Esophagus (tissue), 2 donors: ENCODE measurements around the gene CHRNA9. TPM values are rescaled to one million over a fixed set of nuclear protein-coding genes. Genes with fewer than 3 reads are reported as not detected.
"Not testable (repeated sequence)": the region's sequence is repeated elsewhere in the genome, so short reads cannot be mapped to it uniquely, and the experiment has no call there.

ENCODE experiments used
- H3K27ac ChIP-seq, 2 donors: one replicate each; pipeline ENCODE4 v1.5.1; 2013; ENCODE audit warnings: low read depth in 2 of 2, mild to moderate bottlenecking in 2 of 2, inconsistent platforms in 1 of 2, low read length in 1 of 2, moderate library complexity in 1 of 2
- H3K27me3 ChIP-seq, 2 donors: one replicate each; pipeline ENCODE4 v1.6.1; 2013; ENCODE audit warnings: low read length in 2 of 2, control low read depth in 1 of 2, mild to moderate bottlenecking in 1 of 2; ENCODE audit not compliant: insufficient read depth in 2 of 2, control insufficient read depth in 1 of 2
- H3K36me3 ChIP-seq, 2 donors: one replicate each; pipeline ENCODE4 v1.6.1; 2013; ENCODE audit warnings: low read length in 1 of 2; ENCODE audit not compliant: control insufficient read depth in 2 of 2, insufficient read depth in 2 of 2
- H3K4me1 ChIP-seq, 2 donors: one replicate each; pipeline ENCODE4 v1.6.1; 2013; ENCODE audit warnings: low read length in 1 of 2; ENCODE audit not compliant: control insufficient read depth in 2 of 2, insufficient read depth in 2 of 2
- H3K4me3 ChIP-seq, 2 donors: one replicate each; pipeline ENCODE4 v1.5.1; 2013; ENCODE audit warnings: low read length in 2 of 2, mild to moderate bottlenecking in 2 of 2, low read depth in 1 of 2, moderate library complexity in 1 of 2
- H3K9me3 ChIP-seq, 2 donors: one replicate each; pipeline ENCODE4 v1.6.1; 2013; ENCODE audit warnings: mild to moderate bottlenecking in 2 of 2, low read depth in 1 of 2, low read length in 1 of 2, moderate library complexity in 1 of 2; ENCODE audit not compliant: control insufficient read depth in 2 of 2, insufficient read depth in 1 of 2
- WGBS, 2 donors: extraction: QIAGEN DNeasy Blood & Tissue Kit; methylation state at CpG; one replicate each; pipeline ENCODE4 v1.1.7; 2013; 5-methylcytosine and 5-hydroxymethylcytosine counted together
- polyA plus RNA-seq, 2 donors: library from polyadenylated mRNA; stranded (reverse); fragments of 200-250 nt; gene quantifications; one replicate each; pipeline ENCODE4 v1.2.3, GENCODE V29; 2013
- donor health status: healthy with polysubstance abuse.
- donor health status: Bipolar disorder and iron deficiency.

CHRNA9 gene
- polyA plus RNA-seq, 2 donors, result not detected

- Histone ChIP-seq H3K27me3 (no peaks in the 10 kb centered on the region), H3K4me1 (peaks cover 0 to 8% of the 10 kb centered on the region in 2 donors), H3K9me3 (no peaks in the 10 kb centered on the region), H3K36me3 (no peaks in the 10 kb centered on the region), H3K27ac (no peak overlapping the region), H3K4me3 (no peak overlapping the region)
- WGBS, 2 donors, result 64 to 74% methylated on average over 2 of the region's 2 CpGs
Observed at GRCh38 chr4:40375620-40376019, 40.5 kb downstream of the CHRNA9 start.

DNA sequence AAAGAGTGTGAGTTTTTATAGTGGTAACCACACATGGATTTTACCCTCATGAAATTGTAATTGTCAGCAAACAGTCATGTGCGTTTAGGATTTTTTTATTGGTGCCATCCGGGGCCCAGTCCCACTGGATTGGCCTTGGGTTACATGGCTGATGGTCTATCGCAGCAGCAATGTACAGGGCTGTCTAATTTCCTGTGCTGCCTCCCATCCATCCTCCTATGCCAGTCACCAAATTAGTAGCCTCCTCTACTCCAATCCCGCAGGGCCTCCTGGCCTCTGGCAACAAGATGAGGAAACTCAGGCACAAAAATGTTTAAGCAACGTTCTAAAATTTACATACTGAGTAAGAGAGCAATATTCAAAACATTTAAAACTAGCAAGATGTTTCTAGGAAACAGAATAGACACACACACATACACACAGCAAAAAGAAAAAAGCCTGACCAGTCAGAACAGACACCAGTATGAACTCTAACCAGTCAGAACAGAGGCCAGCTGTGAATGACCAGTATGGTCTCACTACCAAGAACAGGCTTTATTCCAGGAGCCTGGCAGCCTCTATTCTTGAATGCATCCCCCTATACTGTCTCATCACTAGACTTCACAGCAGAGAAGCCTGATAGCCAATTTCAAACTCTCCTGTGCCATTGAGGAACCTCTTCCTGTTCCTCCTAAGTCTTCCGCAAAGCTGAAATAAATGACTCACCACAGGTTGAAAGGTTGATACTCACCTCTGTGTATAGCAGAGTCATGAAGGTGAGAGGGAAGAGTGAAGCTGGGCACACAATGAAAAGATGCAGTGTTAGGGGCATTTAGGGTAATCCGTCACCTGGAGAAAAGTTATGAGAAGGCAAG is 42.6 kb downstream of the CHRNA9 start:
- WGBS, 2 donors, result 68 to 69% methylated on average over 7 of the region's 7 CpGs
- Histone ChIP-seq H3K4me1 (peaks cover 0 to 8% of the 10 kb centered on the region in 2 donors), H3K27ac (peak overlapping the region; percentile 73 to 87), H3K27me3 (no peaks in the 10 kb centered on the region), H3K9me3 (no peaks in the 10 kb centered on the region), H3K4me3 (no peak overlapping the region), H3K36me3 (no peaks in the 10 kb centered on the region)

DNA sequence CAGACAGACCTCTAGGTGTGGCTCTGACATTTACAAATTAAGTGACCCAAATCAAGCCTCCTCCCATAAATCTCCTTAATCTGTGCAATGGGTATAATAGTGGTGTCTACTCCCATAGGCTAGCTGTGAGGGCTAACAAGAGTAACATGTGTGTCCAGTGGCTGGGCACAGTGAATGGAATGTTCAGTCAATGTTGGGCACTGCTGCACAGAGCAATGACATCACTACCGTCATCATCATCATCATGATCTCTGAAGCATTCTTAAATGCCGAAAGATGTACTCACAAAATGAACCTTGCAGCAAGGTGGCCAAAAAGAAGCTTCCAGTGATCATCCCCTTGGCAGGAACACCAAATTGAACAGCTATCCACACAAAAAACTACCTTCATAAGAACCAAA is 43.5 kb downstream of the CHRNA9 start:
- H3K9me3 ChIP-seq, result no peaks in the 10 kb centered on the region
- H3K27ac ChIP-seq, result no peak overlapping the region
- no peaks in the 10 kb centered on the region for H3K36me3 ChIP-seq
- peaks cover 0 to 8% of the 10 kb centered on the region in 2 donors for H3K4me1 ChIP-seq
- 47 to 66% methylated on average over 2 of the region's 2 CpGs for WGBS, 2 donors
- H3K4me3 ChIP-seq, result no peak overlapping the region
- no peaks in the 10 kb centered on the region for H3K27me3 ChIP-seq

DNA sequence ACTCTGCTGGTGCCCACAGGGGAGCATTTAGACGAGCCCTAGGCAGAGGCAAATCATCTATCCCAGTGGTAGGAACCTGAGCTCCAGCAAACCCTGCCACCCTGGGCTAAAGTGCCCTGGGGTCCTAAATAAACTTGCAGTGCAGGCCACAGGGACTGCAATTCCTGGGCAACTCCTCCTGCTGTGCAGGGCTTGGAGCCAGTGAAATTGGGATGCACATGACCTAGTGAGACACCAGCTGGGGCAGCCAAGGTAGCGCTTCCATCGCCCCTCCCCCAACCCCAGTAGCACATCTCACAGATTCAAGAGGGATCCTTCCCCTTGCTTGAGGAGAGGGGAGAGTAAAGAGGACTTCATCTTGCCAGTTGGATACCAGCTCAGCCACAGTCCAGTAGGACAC is 44.1 kb downstream of the CHRNA9 start:
- 68 to 77% methylated on average over 3 of the region's 3 CpGs for WGBS, 2 donors
- H3K4me1 ChIP-seq, result peaks cover 0 to 8% of the 10 kb centered on the region in 2 donors

DNA sequence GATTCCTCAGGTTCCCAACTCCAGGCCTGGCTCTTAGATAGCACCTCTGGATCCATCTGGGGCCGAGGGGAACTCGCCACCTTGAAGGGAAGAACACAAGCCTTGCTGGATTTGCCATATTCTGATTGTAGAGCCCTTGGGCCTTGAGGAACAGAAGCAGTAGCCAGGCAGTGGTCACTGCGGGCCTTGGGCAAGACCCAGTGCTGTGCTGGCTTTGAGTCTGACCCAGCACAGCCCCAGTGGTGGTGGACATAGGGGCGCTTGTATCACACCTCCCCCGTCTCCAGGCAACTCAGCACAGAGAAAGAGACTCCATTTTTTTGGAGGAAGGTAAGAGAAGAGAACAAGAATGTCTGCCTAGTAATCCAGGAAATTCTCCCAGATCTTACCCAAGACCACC is 45.5 kb downstream of the CHRNA9 start:
- Histone ChIP-seq H3K4me3 (no peak overlapping the region), H3K36me3 (no peaks in the 10 kb centered on the region), H3K27ac (no peak overlapping the region), H3K9me3 (no peaks in the 10 kb centered on the region), H3K4me1 (peaks cover 0 to 8% of the 10 kb centered on the region in 2 donors), H3K27me3 (no peaks in the 10 kb centered on the region)
- 74 to 83% methylated on average over 5 of the region's 5 CpGs for whole genome bisulfite sequencing, 2 donors

More for the DNA sequence above, 44.1 kb downstream of the CHRNA9 start:
- Histone ChIP-seq H3K27ac (no peak overlapping the region), H3K36me3 (no peaks in the 10 kb centered on the region), H3K27me3 (no peaks in the 10 kb centered on the region), H3K4me3 (no peak overlapping the region), H3K9me3 (no peaks in the 10 kb centered on the region)

DNA sequence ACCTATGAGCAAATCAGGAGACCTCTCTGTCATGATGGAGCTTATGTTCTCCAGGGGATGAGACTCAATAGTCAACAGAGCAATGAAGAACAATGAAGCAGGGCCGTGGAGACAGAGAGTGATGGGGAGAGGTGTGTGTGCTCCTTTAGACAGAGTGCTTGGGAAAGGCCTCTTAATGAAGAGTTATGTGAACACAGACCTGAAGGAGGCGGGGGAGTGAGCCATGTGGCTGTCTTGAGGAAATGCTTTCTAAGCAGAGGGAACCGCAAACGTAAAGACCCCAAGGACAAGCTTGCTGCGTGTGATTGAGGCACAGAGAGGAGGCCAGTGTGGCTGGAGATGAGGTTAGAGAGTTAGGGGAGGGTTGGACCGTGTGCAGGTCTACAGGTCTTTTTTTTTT is 53.1 kb downstream of the CHRNA9 start:
- peak overlapping the region; percentile 1 to 47 for H3K27ac ChIP-seq
- no peaks in the 10 kb centered on the region for H3K36me3 ChIP-seq
- no peaks in the 10 kb centered on the region for H3K27me3 ChIP-seq
- H3K4me3 ChIP-seq, result no peak overlapping the region
- WGBS, 2 donors, result 72% methylated on average over 6 of the region's 6 CpGs
- no peaks in the 10 kb centered on the region for H3K9me3 ChIP-seq
- H3K4me1 ChIP-seq, result no peaks in the 10 kb centered on the region

GRCh38 chr4:40389986-40390385 is 54.9 kb downstream of the CHRNA9 start:
- no peaks in the 10 kb centered on the region for H3K36me3 ChIP-seq
- H3K4me1 ChIP-seq, result no peaks in the 10 kb centered on the region
- 89 to 90% methylated on average over 4 of the region's 4 CpGs for WGBS, 2 donors
- H3K27ac ChIP-seq, result no peak overlapping the region
- H3K9me3 ChIP-seq, result no peaks in the 10 kb centered on the region
- no peaks in the 10 kb centered on the region for H3K27me3 ChIP-seq
- H3K4me3 ChIP-seq, result no peak overlapping the region

- H3K36me3 ChIP-seq, result not testable (repeated sequence)
- 95 to 96% methylated on average over 9 of the region's 9 CpGs for WGBS, 2 donors
Observed at GRCh38 chr4:40392241-40392640, 57.1 kb downstream of the CHRNA9 start.

GRCh38 chr4:40394236-40394635 is 59.1 kb downstream of the CHRNA9 start:
- no peak overlapping the region for H3K27ac ChIP-seq
- peaks cover 0 to 6% of the 10 kb centered on the region in 2 donors for H3K4me1 ChIP-seq
- H3K4me3 ChIP-seq, result no peak overlapping the region
- H3K36me3 ChIP-seq, result no peaks in the 10 kb centered on the region
- no peaks in the 10 kb centered on the region for H3K9me3 ChIP-seq
- WGBS, 2 donors, result 70 to 71% methylated on average over 6 of the region's 6 CpGs
- no peaks in the 10 kb centered on the region for H3K27me3 ChIP-seq

More at GRCh38 chr4:40392241-40392640, 57.1 kb downstream of the CHRNA9 start:
- not testable (repeated sequence) for H3K27ac ChIP-seq, H3K4me1 ChIP-seq, H3K27me3 ChIP-seq, H3K9me3 ChIP-seq, H3K4me3 ChIP-seq
